Transverse colon (tissue), 4 donors: ENCODE measurements around the gene SACM1L. TPM values are rescaled to one million over a fixed set of nuclear protein-coding genes. Genes with fewer than 3 reads are reported as not detected.

Experiments used
- DNase-seq: peaks from one replicate; pipeline ENCODE4 v3.0.0-alpha.2; 2019
- H3K27ac ChIP-seq, 4 donors: fragments of 200-600 bp; sonication (generic); 2 replicates each; pipeline ENCODE4 v1.5.1; 2016 to 2018; ENCODE audit warnings: inconsistent platforms in 4 of 4
- H3K27me3 ChIP-seq: fragments of 200-600 bp; sonication (generic); 2 replicates; pipeline ENCODE4 v1.5.1; 2017; ENCODE audit warnings: inconsistent platforms
- H3K36me3 ChIP-seq, 4 donors: fragments of 200-600 bp; sonication (generic); 2 replicates each; pipeline ENCODE4 v1.5.1; 2017 to 2019; ENCODE audit warnings: inconsistent platforms in 4 of 4
- H3K4me1 ChIP-seq, 4 donors: fragments of 200-600 bp; sonication (generic); 2 replicates each; pipeline ENCODE4 v1.5.1; 2017 to 2020; ENCODE audit warnings: inconsistent platforms in 4 of 4
- H3K4me3 ChIP-seq, 4 donors: fragments of 200-600 bp; sonication (generic); 1 replicate in 1 of 4; 2 replicates in 3 of 4; pipeline versions ENCODE4 v1.5.1 to v1.6.1; 2017 to 2019; ENCODE audit warnings: inconsistent platforms in 4 of 4
- H3K9me3 ChIP-seq, 2 donors: fragments of 200-600 bp; sonication (generic); 2 replicates each; pipeline ENCODE4 v1.5.1; 2017 to 2019; ENCODE audit warnings: inconsistent platforms in 2 of 2
- CTCF ChIP-seq, 5 experiments: fragments of 200-600 bp in 3 of 5; fragments of 450-650 bp in 2 of 5; sonication (generic) in 3 of 5; IDR thresholded peaks; 1 replicate in 2 of 5; 2 replicates in 3 of 5; pipeline ENCODE4 v1.5.1; 2016 to 2017; ENCODE audit warnings: antibody characterized with exemption in 5 of 5, inconsistent platforms in 3 of 5, mild to moderate bottlenecking in 2 of 5, moderate library complexity in 1 of 5
- EP300 ChIP-seq: sonication (generic); formaldehyde crosslinking; IDR thresholded peaks from one replicate; pipeline ENCODE4 v1.6.1; 2017; ENCODE audit warnings: antibody characterized with exemption, low read depth
- POLR2A ChIP-seq: fragments of 450-650 bp; IDR thresholded peaks from one replicate; pipeline ENCODE4 v1.6.1; 2016; ENCODE audit warnings: antibody characterized with exemption, mild to moderate bottlenecking, moderate library complexity
- POLR2AphosphoS5 ChIP-seq, 3 donors: sonication (generic); formaldehyde crosslinking; IDR thresholded peaks; one replicate each; pipeline ENCODE4 v1.6.1; 2016; ENCODE audit warnings: antibody characterized with exemption in 3 of 3
- WGBS, 2 donors: methylation state at CpG; one replicate each; pipeline ENCODE4 v1.1.5; 2018; ENCODE audit warnings: low coverage in 1 of 2; 5-methylcytosine and 5-hydroxymethylcytosine counted together
- in situ Hi-C, 4 donors: fragments of 200-750 bp; cut with MboI; loops; one replicate each; pipeline versions ENCODE4 v1.15.0 to v1.15.1; 2017; ENCODE audit warnings: low sequenced_read_pairs in 3 of 4, low pct_ligation_motif_present in 1 of 4, low pct_unique_long_range_greater_than_20kb in 1 of 4
- intact Hi-C: fragments of 100-400 bp; cut with DNase I; formaldehyde crosslinking; loops from one replicate; pipeline ENCODE4 v1.15.1; 2023; ENCODE audit warnings: low total_unique reads
- total RNA-seq, 4 donors: library from RNA; depleted of rRNA; stranded (reverse); fragments of >200 nt; gene quantifications; one replicate each; pipeline ENCODE4 v1.1.0, GENCODE V29; 2016

SACM1L gene
- total RNA-seq, 4 donors from 2014 or later: 8.6 to 71.9 (median 53.8) TPM

GRCh38 chr3:45655906-45656305, 33.3 kb upstream of the SACM1L start:
- no peaks in the 10 kb centered on the region for H3K36me3 ChIP-seq
- no peaks in the 10 kb centered on the region for H3K27me3 ChIP-seq
- H3K4me1 ChIP-seq: peaks cover 4 to 23% (median 11%) of the 10 kb centered on the region in 4 donors
- no peak for TF ChIP-seq EP300
- TF ChIP-seq POLR2A: no peak
- TF ChIP-seq POLR2AphosphoS5 (IDR thresholded peaks at IDR 0.05): no peak
- TF ChIP-seq CTCF (IDR thresholded peaks at IDR 0.05): no peak
- in situ Hi-C loops: loop anchor here (5.0 to 25.0 kb wide), 4 partner anchors 61 to 619 kb away; partner anchors contain the start of genes CLEC3B (in 4 of the 4) and LIMD1 (in 3 of the 4)
- no peaks in the 10 kb centered on the region for H3K9me3 ChIP-seq
- WGBS, 2 donors: 33 to 59% methylated on average over 1 to 2 of the region's 2 CpGs
- peak overlapping the region in 1 of 4 donors; percentile 59 for H3K27ac ChIP-seq
- H3K4me3 ChIP-seq: no peak overlapping the region
- DNase-seq: no peak
- intact Hi-C loops: loop anchor here (2.0 kb wide), 2 partner anchors 63 to 143 kb away; no protein-coding TSS in a partner anchor

GRCh38 chr3:45656575-45657363, 32.4 kb upstream of the SACM1L start:
- Histone ChIP-seq H3K27ac (peak overlapping the region in 1 of 4 donors; percentile 59), H3K27me3 (no peaks in the 10 kb centered on the region), H3K36me3 (no peaks in the 10 kb centered on the region), H3K4me1 (peaks cover 4 to 23% (median 11%) of the 10 kb centered on the region in 4 donors), H3K4me3 (no peak overlapping the region), H3K9me3 (no peaks in the 10 kb centered on the region)
- intact Hi-C loops (loop anchor here (2.0 kb wide), 2 partner anchors 64 to 144 kb away; no protein-coding TSS in a partner anchor), in situ Hi-C loops (loop anchor here (5.0 to 25.0 kb wide), 4 partner anchors 62 to 619 kb away; partner anchors contain the start of genes CLEC3B (in 4 of the 4) and LIMD1 (in 3 of the 4))
- 38 to 59% methylated on average over 9 to 14 of the region's 14 CpGs for WGBS, 2 donors
- peak; percentile 93 for DNase-seq
- TF ChIP-seq EP300 (no peak), CTCF (IDR thresholded peaks at IDR 0.05) (peak; percentile 92 to 98 (median 96)), POLR2AphosphoS5 (IDR thresholded peaks at IDR 0.05) (peak in 2 of 3 donors; percentile 33 to 39)

GRCh38 chr3:45657853-45658252, 31.3 kb upstream of the SACM1L start:
- H3K36me3 ChIP-seq: no peaks in the 10 kb centered on the region
- in situ Hi-C loops: loop anchor here (5.0 to 25.0 kb wide), 4 partner anchors 63 to 621 kb away; partner anchors contain the start of genes CLEC3B (in 4 of the 4) and LIMD1 (in 3 of the 4)
- WGBS, 2 donors: 82 to 94% methylated on average over 3 to 4 of the region's 4 CpGs
- intact Hi-C loops: loop anchor here (2.0 kb wide), 2 partner anchors 65 to 145 kb away; no protein-coding TSS in a partner anchor
- no peaks in the 10 kb centered on the region for H3K27me3 ChIP-seq
- no peaks in the 10 kb centered on the region for H3K9me3 ChIP-seq
- peaks cover 4 to 19% (median 10%) of the 10 kb centered on the region in 4 donors for H3K4me1 ChIP-seq
- H3K27ac ChIP-seq: no peak overlapping the region
- TF ChIP-seq EP300 (no peak), CTCF (IDR thresholded peaks at IDR 0.05) (no peak), POLR2A (no peak), POLR2AphosphoS5 (IDR thresholded peaks at IDR 0.05) (no peak)
- no peak overlapping the region for H3K4me3 ChIP-seq
- DNase-seq: no peak
